Myometrial cell (primary cell): ENCODE measurements around the gene P4HA2. TPM values are rescaled to one million over a fixed set of nuclear protein-coding genes. Genes with fewer than 3 reads are reported as not detected.

Experiments used
- total RNA-seq: library from RNA; depleted of rRNA; stranded (reverse); fragments of >200 nt; gene quantifications from 2 replicates; pipeline ENCODE4 v1.2.3, GENCODE V29; 2015

P4HA2 gene
- 206 and 223 TPM in 2 replicates for total RNA-seq

DNA sequence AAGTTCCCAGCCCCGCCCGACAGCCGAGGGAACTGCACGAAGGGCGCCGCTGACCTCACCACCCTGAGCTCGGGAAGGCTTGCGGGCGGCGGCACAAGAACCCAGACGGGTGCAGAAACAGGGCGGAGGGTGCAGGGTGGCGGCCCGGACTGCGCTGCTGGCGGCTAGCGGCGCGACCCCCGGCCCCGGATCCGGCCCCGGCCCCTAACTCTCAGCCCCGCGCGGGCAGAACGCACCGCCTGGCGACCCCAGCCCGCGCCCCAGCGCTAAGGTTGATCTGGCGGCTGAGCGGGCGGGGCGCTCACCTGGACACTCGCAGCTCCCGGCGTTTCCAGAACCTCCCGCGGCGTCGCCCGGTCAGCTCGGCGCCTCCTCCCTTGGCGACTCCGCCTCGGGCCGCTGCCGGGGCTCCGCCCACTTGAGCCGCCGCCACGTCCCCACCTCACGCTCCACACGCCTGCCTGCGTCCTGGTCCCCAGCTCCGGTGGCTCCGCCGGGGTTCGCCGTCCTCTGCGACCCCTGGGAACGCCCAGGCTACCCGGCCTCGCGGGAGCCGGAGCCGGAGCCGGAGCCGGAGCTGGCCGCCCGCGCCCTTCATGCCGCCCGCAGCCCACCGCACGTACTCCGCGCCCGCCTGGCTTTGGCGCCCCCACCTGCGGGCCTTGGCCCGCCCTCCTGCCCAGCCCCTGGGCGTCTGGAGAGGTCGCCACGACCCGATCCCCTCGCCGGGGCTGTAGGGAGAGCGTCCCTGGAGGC lies at the start of gene P4HA2:
Gene P4HA2, minus strand, starts transcription at position 369 of the 756 bp plus-strand sequence. CDS start 9,227 bp downstream, outside the sequence.

GRCh38 chr5:132257131-132258101 lies 29.8 kb upstream of the P4HA2 start, which contains the start of gene PDLIM4:
Gene PDLIM4, plus strand, starts transcription at chr5:132257696. Its CDS starts 39 bp downstream, at chr5:132257735.

Other genes starting within 250 kb of the P4HA2 start
- under 0.01 TPM in 1 of 2 replicates, not detected in the other for gene ACSL6, start 216.2 kb downstream of the P4HA2 start, total RNA-seq
- not detected in 2 replicates for gene IL3, start 167.2 kb downstream of the P4HA2 start, total RNA-seq
- gene CSF2, start 154.1 kb downstream of the P4HA2 start, total RNA-seq, result 3.0 TPM in 1 of 2 replicates, not detected in the other
- 77.1 and 84.2 TPM in 2 replicates for gene PDLIM4, start 29.8 kb upstream of the P4HA2 start, total RNA-seq
- 3.5 and 4.9 TPM in 2 replicates for gene SLC22A4, start 66.5 kb upstream of the P4HA2 start, total RNA-seq
- 5.8 and 7.8 TPM in 2 replicates for gene SLC22A5, start 141.9 kb upstream of the P4HA2 start, total RNA-seq